PC-3 (cell line): ENCODE results near the gene SH3BP1. TPM values are rescaled to one million over a fixed set of nuclear protein-coding genes. Genes with fewer than 3 reads are reported as not detected.

Experiments used
- ATAC-seq: fragments of 200-7000 bp; cut with Tn5 transposase; 2 replicates; pipeline ENCODE4 v1.9.1; 2020; ENCODE audit warnings: mild to moderate bottlenecking, moderate library complexity
- BruUV-seq: library from RNA; stranded (reverse); fragments of 400-500 nt; replicated peaks from 2 replicates; lab custom pipeline; 2021; lab: Mats Ljungman, UMichigan
- CTCF ChIA-PET: fragments of 300-600 bp; sonication (Branson Sonifier 250); formaldehyde crosslinking; loops from one replicate; lab custom pipeline; 2022; ENCODE audit warnings: antibody characterized with exemption; lab: Charles Lee
- POLR2A ChIA-PET: fragments of 300-600 bp; sonication (Branson Sonifier 250); formaldehyde crosslinking; loops from one replicate; lab custom pipeline; 2022; ENCODE audit warnings: antibody characterized with exemption; ENCODE audit not compliant: unreplicated experiment; lab: Charles Lee
- DNase-seq: peaks from one replicate; pipeline ENCODE4 v3.0.0-alpha.2; 2015
- H2AFZ ChIP-seq: fragments of 300-600 bp; sonication (generic); 2 replicates; pipeline ENCODE4 v1.6.0; 2016; ENCODE audit warnings: antibody characterized with exemption, low read length
- H3F3A ChIP-seq: fragments of 300-600 bp; sonication (generic); one replicate; pipeline ENCODE4 v1.6.0; 2017; ENCODE audit warnings: antibody characterized with exemption, low read length, control low read depth, mild to moderate bottlenecking; ENCODE audit not compliant: unreplicated experiment
- H3K27ac ChIP-seq: fragments of 300-600 bp; sonication (generic); 2 replicates; pipeline ENCODE4 v1.5.1; 2016; ENCODE audit warnings: mild to moderate bottlenecking, low read length
- H3K27me3 ChIP-seq: fragments of 300-600 bp; sonication (generic); 2 replicates; pipeline ENCODE4 v1.6.1; 2016; ENCODE audit warnings: low read length, mixed read lengths
- H3K36me3 ChIP-seq: fragments of 300-600 bp; sonication (generic); 2 replicates; pipeline ENCODE4 v1.6.1; 2016; ENCODE audit warnings: low read depth, mixed run types, low read length, mixed read lengths
- H3K4me1 ChIP-seq: fragments of 300-600 bp; sonication (generic); 2 replicates; pipeline ENCODE4 v1.5.1; 2016; ENCODE audit warnings: low read length; ENCODE audit not compliant: insufficient read depth
- H3K4me2 ChIP-seq: fragments of 300-600 bp; sonication (generic); 2 replicates; pipeline ENCODE4 v1.6.0; 2016; ENCODE audit warnings: low read length
- H3K4me3 ChIP-seq: fragments of 300-600 bp; sonication (generic); 2 replicates; pipeline ENCODE4 v1.5.1; 2016; ENCODE audit warnings: mild to moderate bottlenecking, low read length, mixed read lengths
- H3K79me2 ChIP-seq: fragments of 300-600 bp; sonication (generic); 2 replicates; pipeline ENCODE4 v1.6.1; 2017; ENCODE audit warnings: low read length, mixed read lengths
- H3K9ac ChIP-seq: fragments of 300-600 bp; sonication (generic); 2 replicates; pipeline ENCODE4 v1.6.0; 2016; ENCODE audit warnings: mild to moderate bottlenecking, low read length
- H3K9me2 ChIP-seq: fragments of 300-600 bp; sonication (generic); replicated peaks from 2 replicates; pipeline ENCODE4 v1.6.1; 2016; ENCODE audit warnings: mixed run types, low read length, mixed read lengths
- H3K9me3 ChIP-seq: fragments of 300-600 bp; sonication (generic); 2 replicates; pipeline ENCODE4 v1.6.1; 2016; ENCODE audit warnings: low read length, mixed read lengths
- H4K20me1 ChIP-seq: fragments of 300-600 bp; sonication (generic); 2 replicates; pipeline ENCODE4 v1.6.1; 2016; ENCODE audit warnings: low read length, mixed read lengths
- EZH2 ChIP-seq: fragments of 300-600 bp; sonication (generic); IDR thresholded peaks from one replicate; pipeline ENCODE4 v1.6.1; 2017; ENCODE audit warnings: antibody characterized with exemption, mild to moderate bottlenecking, low read length; ENCODE audit not compliant: unreplicated experiment
- EZH2phosphoT487 ChIP-seq: fragments of 300-600 bp; sonication (generic); IDR thresholded peaks from 2 replicates; pipeline ENCODE4 v1.6.1; 2018; ENCODE audit warnings: mild to moderate bottlenecking, antibody characterized with exemption, low read length, borderline replicate concordance
- intact Hi-C: fragments of 100-400 bp; cut with micrococcal nuclease; formaldehyde crosslinking; loops from 2 replicates; pipeline ENCODE4 v1.9.0; 2023
- total RNA-seq: library from RNA; depleted of rRNA; stranded (reverse); fragments of >200 nt; gene quantifications from 2 replicates; pipeline ENCODE4 v1.2.3, GENCODE V29; 2014
- TF ChIP-seq, protein P1 (sequence below): fragments of 300-600 bp; sonication (generic); conservative IDR thresholded peaks from 2 replicates; pipeline ENCODE4 v1.5.1; 2017; ENCODE audit warnings: antibody characterized with exemption, low read depth, mild to moderate bottlenecking, low read length

Gene SH3BP1
- total RNA-seq, 1 experiment from 2014 or later, result 18.0 TPM

DNA sequence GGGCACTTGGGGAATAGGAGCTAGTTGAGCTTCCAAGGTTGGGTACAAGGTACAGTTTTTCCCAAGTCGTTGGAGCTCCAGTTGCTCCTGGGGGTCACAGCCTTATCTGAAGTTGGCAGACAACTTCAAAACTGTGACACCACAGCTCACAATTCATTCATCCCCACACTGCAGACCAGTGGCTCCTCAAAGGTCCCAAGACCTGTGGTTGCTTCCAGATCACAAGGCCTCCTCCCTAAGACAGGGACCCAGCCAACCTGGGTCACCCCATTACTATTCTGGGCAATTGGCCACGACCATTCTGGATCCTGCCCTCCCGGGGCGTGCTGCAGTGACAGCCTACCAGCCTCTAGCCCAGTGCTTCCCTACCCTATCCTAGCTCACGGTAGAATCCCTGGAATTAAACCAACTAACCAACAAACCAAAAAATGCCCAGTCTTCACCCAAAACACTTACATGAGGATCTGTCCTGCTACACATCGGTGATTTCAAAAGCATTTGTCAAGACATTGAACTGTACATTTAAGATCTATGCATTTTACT is 18.2 kb downstream of the SH3BP1 start:
- Histone ChIP-seq H3K27me3 (no peaks in the 10 kb centered on the region), H3K9me2 (no peaks in the 10 kb centered on the region), H3K36me3 (no peaks in the 10 kb centered on the region), H3K4me2 (peak overlapping the region; percentile 91), H3F3A (no peaks in the 10 kb centered on the region), H3K4me1 (peaks cover 26% of the 10 kb centered on the region), H3K9ac (peak overlapping the region; percentile 46; the same call in 1 of the 2 replicates), H3K27ac (0 out of 2 replicates have a peak overlapping the region, but pooled peaks have one; percentile 6), H3K79me2 (peaks cover 36% of the 10 kb centered on the region), H4K20me1 (peaks cover 19% of the 10 kb centered on the region), H2AFZ (peak overlapping the region; percentile 94), H3K4me3 (peak overlapping the region; percentile 69), H3K9me3 (no peaks in the 10 kb centered on the region)
- ChIA-PET POLR2A (interaction anchor here (0.5 to 1.3 kb wide), 6 partner anchors 18 to 162 kb away, joined by 3 to 14 read pairs (median 7); partner anchors contain the start of genes LGALS1 and NOL12), CTCF (interaction anchor here (0.9 to 1.6 kb wide), 2 partner anchors 14 to 24 kb away, joined by 3 to 8 read pairs; no protein-coding TSS in a partner anchor)
- DNase-seq, result peak; percentile 11
- BruUV-seq, result TSS peak; percentile 98
- TF ChIP-seq EZH2phosphoT487, result no peak
- TF ChIP-seq EZH2, result no peak
- TF ChIP-seq, protein P1, sequence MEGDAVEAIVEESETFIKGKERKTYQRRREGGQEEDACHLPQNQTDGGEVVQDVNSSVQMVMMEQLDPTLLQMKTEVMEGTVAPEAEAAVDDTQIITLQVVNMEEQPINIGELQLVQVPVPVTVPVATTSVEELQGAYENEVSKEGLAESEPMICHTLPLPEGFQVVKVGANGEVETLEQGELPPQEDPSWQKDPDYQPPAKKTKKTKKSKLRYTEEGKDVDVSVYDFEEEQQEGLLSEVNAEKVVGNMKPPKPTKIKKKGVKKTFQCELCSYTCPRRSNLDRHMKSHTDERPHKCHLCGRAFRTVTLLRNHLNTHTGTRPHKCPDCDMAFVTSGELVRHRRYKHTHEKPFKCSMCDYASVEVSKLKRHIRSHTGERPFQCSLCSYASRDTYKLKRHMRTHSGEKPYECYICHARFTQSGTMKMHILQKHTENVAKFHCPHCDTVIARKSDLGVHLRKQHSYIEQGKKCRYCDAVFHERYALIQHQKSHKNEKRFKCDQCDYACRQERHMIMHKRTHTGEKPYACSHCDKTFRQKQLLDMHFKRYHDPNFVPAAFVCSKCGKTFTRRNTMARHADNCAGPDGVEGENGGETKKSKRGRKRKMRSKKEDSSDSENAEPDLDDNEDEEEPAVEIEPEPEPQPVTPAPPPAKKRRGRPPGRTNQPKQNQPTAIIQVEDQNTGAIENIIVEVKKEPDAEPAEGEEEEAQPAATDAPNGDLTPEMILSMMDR, result no peak
- intact Hi-C loops, result no loop called here
- peak; percentile 12; the same call in 1 of the 2 replicates for ATAC-seq

GRCh38 chr22:37658133-37659065 is 18.9 kb downstream of the SH3BP1 start, which contains the start of gene PDXP:
Gene PDXP (plus strand): TSS chr22:37658723. CDS start chr22:37658783, 60 bp downstream.
- BruUV-seq, result no TSS peak
- peak; percentile 96 for ATAC-seq
- no peak for TF ChIP-seq EZH2phosphoT487
- peak; percentile 98 for DNase-seq
- Histone ChIP-seq H3K36me3 (no peaks in the 10 kb centered on the region), H3K9me2 (no peaks in the 10 kb centered on the region), H4K20me1 (peaks cover 19% of the 10 kb centered on the region), H3K4me1 (peaks cover 26% of the 10 kb centered on the region), H3K9me3 (no peaks in the 10 kb centered on the region), H2AFZ (peak within 1 kb of the TSS; percentile 94), H3K27ac (0 out of 2 replicates have a peak within 1 kb of the TSS, but pooled peaks have one; percentile 6), H3K4me2 (peak within 1 kb of the TSS; percentile 94), H3K4me3 (peak within 1 kb of the TSS; percentile 88), H3K9ac (peak within 1 kb of the TSS; percentile 55; the same call in 1 of the 2 replicates), H3K79me2 (peaks cover 39% of the 10 kb centered on the region), H3F3A (no peaks in the 10 kb centered on the region), H3K27me3 (no peaks in the 10 kb centered on the region)
- POLR2A ChIA-PET, result interaction anchor here (0.5 to 1.4 kb wide), 7 partner anchors 15 to 161 kb away, joined by 3 to 11 read pairs (median 5); partner anchors contain the start of genes LGALS1 and NOL12
- intact Hi-C loops, result no loop called here
- CTCF ChIA-PET, result interaction anchor here (0.9 to 1.6 kb wide), 2 partner anchors 15 to 23 kb away, joined by 3 to 8 read pairs; no protein-coding TSS in a partner anchor
